Pancreas (tissue), 10 donors: Measurements from ENCODE around the gene CDH20. TPM values are rescaled to one million over a fixed set of nuclear protein-coding genes. Genes with fewer than 3 reads are reported as not detected.

Source experiments
- ATAC-seq, 4 donors: fragments of 200-7000 bp; cut with Tn5 transposase; one replicate each; pipeline versions ENCODE4 v1.8.0 to v1.9.1; 2020; ENCODE audit warnings: mild to moderate bottlenecking in 4 of 4, moderate library complexity in 4 of 4
- DNase-seq, 6 donors: peaks; one replicate each; pipeline ENCODE4 v3.0.0-alpha.2; 2020
- FAIRE-seq: peaks from 2 replicates; lab custom pipeline; 2012; peaks lifted over from hg19 to GRCh38; lab: Jason Lieb, UNC
- H3K27ac ChIP-seq, 4 donors: fragments of 200-600 bp; sonication (generic); 1 replicate in 3 of 4; 2 replicates in 1 of 4; pipeline versions ENCODE4 v1.5.0 to v1.8.0; 2020
- H3K27me3 ChIP-seq, 4 donors: fragments of 200-600 bp; one replicate each; pipeline ENCODE4 v1.8.0; 2021
- H3K36me3 ChIP-seq, 3 donors: fragments of 200-600 bp; sonication (generic) in 1 of 3; one replicate each; pipeline versions ENCODE4 v1.5.0 to v1.8.0; 2020 to 2021
- H3K4me1 ChIP-seq, 3 donors: fragments of 200-600 bp; one replicate each; pipeline ENCODE4 v1.8.0; 2021
- H3K4me3 ChIP-seq, 4 donors: fragments of 200-600 bp; sonication (generic) in 2 of 4; one replicate each; pipeline versions ENCODE4 v1.5.0 to v1.8.0; 2020 to 2021
- H3K9me3 ChIP-seq, 4 donors: fragments of 200-600 bp; one replicate each; pipeline ENCODE4 v1.8.0; 2021
- CTCF ChIP-seq, 4 donors: fragments of 200-600 bp; sonication (generic) in 3 of 4; IDR thresholded peaks; one replicate each; pipeline versions ENCODE4 v1.5.0 to v1.8.0; 2021; ENCODE audit warnings: antibody characterized with exemption in 4 of 4
- WGBS, 2 donors: extraction: QIAGEN DNeasy Blood & Tissue Kit; methylation state at CpG; one replicate each; pipeline ENCODE4 v1.1.7; 2013; 5-methylcytosine and 5-hydroxymethylcytosine counted together
- intact Hi-C, 3 donors: fragments of 100-400 bp; cut with DNase I; formaldehyde crosslinking; loops; one replicate each; pipeline versions ENCODE4 v1.11.1 to v1.14.2; 2022
- polyA plus RNA-seq, 2 donors: library from polyadenylated mRNA; stranded (reverse); fragments of 200-250 nt; gene quantifications; one replicate each; pipeline ENCODE4 v1.2.3, GENCODE V29; 2013
- total RNA-seq, 6 donors: library from RNA; stranded (reverse); fragmentation: NEBNext Ultra II Directional in 4 of 6; extraction: Animal tissue kit (Norgen Biotek cat#: 25700) in 4 of 6; gene quantifications; one replicate each; pipeline versions ENCODE4 v1.2.1 to v1.2.4, GENCODE V29; 2021 to 2023
- donor health status: healthy with polysubstance abuse.
- donor health status: DM: no; HTN: no; CAD: no; lungs with moderate emphysema.
- donor health status: DM: no; HTN: no; CAD: no.
- donor health status: control.
- donor health status: control.
- donor health status: Bipolar disorder and iron deficiency.
- donor health status: DM: yes; HTN: yes; CAD: no.
- donor health status: DM: no; HTN: no; CAD: no.
- donor health status: DM: no; HTN: no; CAD: no.
- donor health status: DM: yes; HTN: yes; CAD: no.

Gene CDH20
- total and polyA plus RNA-seq, 8 donors: 0.02 to 0.17 TPM; not detected in 6

- DNase-seq (no peak), FAIRE-seq (no peak), ATAC-seq (no peak)
- Histone ChIP-seq H3K27me3 (no peaks in the 10 kb centered on the region), H3K27ac (no peak overlapping the region), H3K4me1 (no peaks in the 10 kb centered on the region), H3K9me3 (no peaks in the 10 kb centered on the region), H3K36me3 (no peaks in the 10 kb centered on the region), H3K4me3 (no peak overlapping the region)
- TF ChIP-seq CTCF (IDR thresholded peaks at IDR 0.05): no peak
- 55 to 77% methylated on average over 1 of the region's 1 CpG for WGBS, 2 donors
- intact Hi-C loops: no loop called here
These were observed 18.8 kb downstream of the CDH20 start for GRCh38 chr18:61352059-61352458.

DNA sequence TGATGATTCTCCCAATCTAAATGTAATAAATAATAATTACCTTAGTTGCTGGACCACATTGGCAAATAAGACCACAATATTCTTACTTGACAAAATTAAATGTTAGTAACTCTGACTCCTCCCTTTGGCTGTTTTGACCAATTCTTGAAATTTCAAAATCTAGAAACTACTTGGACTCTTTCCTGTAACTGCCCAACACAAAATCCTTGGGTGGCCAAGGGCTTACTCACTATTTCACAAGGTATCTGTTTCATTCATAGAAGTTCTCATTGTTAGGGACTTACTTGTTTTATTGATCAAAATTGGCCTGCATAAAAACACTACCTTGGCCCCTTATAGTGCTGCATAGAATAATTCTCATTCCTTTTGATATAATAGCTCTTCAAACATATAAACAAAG, 19.4 kb downstream of the CDH20 start:
- intact Hi-C loops: no loop called here
- ATAC-seq (no peak), DNase-seq (no peak), FAIRE-seq (no peak)
- Histone ChIP-seq H3K27me3 (no peaks in the 10 kb centered on the region), H3K9me3 (no peaks in the 10 kb centered on the region), H3K36me3 (no peaks in the 10 kb centered on the region), H3K4me3 (no peak overlapping the region), H3K27ac (no peak overlapping the region), H3K4me1 (no peaks in the 10 kb centered on the region)
- TF ChIP-seq CTCF (IDR thresholded peaks at IDR 0.05): no peak

GRCh38 chr18:61360404-61361383, 27.5 kb downstream of the CDH20 start:
- no peak for TF ChIP-seq CTCF (IDR thresholded peaks at IDR 0.05)
- H3K9me3 ChIP-seq: no peaks in the 10 kb centered on the region
- no peak for FAIRE-seq
- H3K27ac ChIP-seq: no peak overlapping the region
- no peaks in the 10 kb centered on the region for H3K4me1 ChIP-seq
- H3K4me3 ChIP-seq: no peak overlapping the region
- no peak for ATAC-seq
- no peaks in the 10 kb centered on the region for H3K27me3 ChIP-seq
- H3K36me3 ChIP-seq: no peaks in the 10 kb centered on the region
- WGBS, 2 donors: 45 to 58% methylated on average over 7 of the region's 7 CpGs
- intact Hi-C loops: no loop called here
- no peak for DNase-seq

- intact Hi-C loops: no loop called here
- Histone ChIP-seq H3K4me1 (no peaks in the 10 kb centered on the region), H3K36me3 (no peaks in the 10 kb centered on the region), H3K9me3 (no peaks in the 10 kb centered on the region), H3K4me3 (no peak overlapping the region), H3K27me3 (no peaks in the 10 kb centered on the region), H3K27ac (no peak overlapping the region)
- TF ChIP-seq CTCF (IDR thresholded peaks at IDR 0.05): no peak
- DNase-seq: no peak
- no peak for FAIRE-seq
- WGBS, 2 donors: 62 to 69% methylated on average over 1 of the region's 1 CpG
- no peak for ATAC-seq
These were observed 29.3 kb downstream of the CDH20 start for GRCh38 chr18:61362511-61362910.

GRCh38 chr18:61364953-61365352, 31.7 kb downstream of the CDH20 start:
- ATAC-seq (no peak), FAIRE-seq (no peak), DNase-seq (no peak)
- no peaks in the 10 kb centered on the region for H3K9me3 ChIP-seq
- TF ChIP-seq CTCF (IDR thresholded peaks at IDR 0.05): no peak
- H3K27ac ChIP-seq: no peak overlapping the region
- WGBS, 2 donors: 75 to 82% methylated on average over 1 of the region's 1 CpG
- H3K27me3 ChIP-seq: no peaks in the 10 kb centered on the region
- no peak overlapping the region for H3K4me3 ChIP-seq
- H3K36me3 ChIP-seq: no peaks in the 10 kb centered on the region
- intact Hi-C loops: no loop called here
- H3K4me1 ChIP-seq: no peaks in the 10 kb centered on the region
